ENCODE results near the gene AFTPH. TPM values are rescaled to one million over a fixed set of nuclear protein-coding genes. Genes with fewer than 3 reads are reported as not detected.

The AFTPH gene
- total and polyA plus RNA-seq, 9 of the 15 experiments (the other 6 are each of a cell fraction or from before 2014, with no cell fraction given), result 8.0 to 26.2 (median 13.8) TPM

- peak; percentile 59 for TF ChIP-seq SMC3 (conservative IDR thresholded peaks at IDR 0.05; ENCODE audit: insufficient read depth, low read depth, low read length)
- peak; percentile 76 to 85 for TF ChIP-seq RAD21 (CRISPR knock-in tag; conservative IDR thresholded peaks at IDR 0.05 in 1 of 2, IDR thresholded peaks at IDR 0.05 in 1 of 2)
- no peak for TF ChIP-seq TBP (optimal IDR thresholded peaks at IDR 0.05; ENCODE audit: low read depth, low read length)
- peak; percentile 2; the same call in 1 of the 2 replicates for TF ChIP-seq MAFF (IDR thresholded peaks at IDR 0.05; ENCODE audit: low read length)
- TF ChIP-seq CTCF (IDR thresholded peaks at IDR 0.05 in 2 of 3, conservative IDR thresholded peaks at IDR 0.05 in 1 of 3; ENCODE audit: insufficient read depth in 2 of 3, low read depth in 1 of 3, low read length in 3 of 3), result peak; percentile 60 to 75 (median 71); a peak in 5 of 6 replicates
- no peak for TF ChIP-seq U2AF2 (optimal IDR thresholded peaks at IDR 0.05; ENCODE audit: low read depth, low read length)
Observed at GRCh38 chr2:64586883-64587481, 62.9 kb downstream of the AFTPH start (continued).

GRCh38 chr2:64587561-64587960, 63.4 kb downstream of the AFTPH start:
- Histone ChIP-seq H3K9me1 (ENCODE audit: control insufficient read depth, insufficient read depth, low read length) (no peaks in the 10 kb centered on the region), H3K36me3 (ENCODE audit: control insufficient read depth, insufficient read depth, low read length) (peaks cover 32% of the 10 kb centered on the region; the same call in 2 of the 3 replicates), H3K9me3 (replicated peaks; ENCODE audit: control insufficient read depth, insufficient read depth, low read depth, low read length) (no peaks in the 10 kb centered on the region), H3K4me2 (ENCODE audit: insufficient read depth, low read length) (no peak overlapping the region), H3K79me2 (ENCODE audit: control insufficient read depth, insufficient read depth, low read length) (no peaks in the 10 kb centered on the region), H3K27me3 (ENCODE audit: control insufficient read depth in 2 of 2, insufficient read depth in 2 of 2, low read length in 2 of 2) (no peaks in the 10 kb centered on the region), H3K4me1 (replicated peaks in 1 of 2; ENCODE audit: control insufficient read depth in 2 of 2, insufficient read depth in 2 of 2, low read length in 2 of 2) (no peaks in the 10 kb centered on the region), H2AFZ (ENCODE audit: low read depth, low read length) (no peak overlapping the region), H3K4me3 (no peak overlapping the region), H3K9ac (ENCODE audit: insufficient read depth in 1 of 2, low read depth in 2 of 2, low read length in 2 of 2) (no peak overlapping the region), H3K27ac (ENCODE audit: extremely low read depth, low read depth, low read length) (no peak overlapping the region), H4K20me1 (replicated peaks; ENCODE audit: control insufficient read depth, insufficient read depth, low read length) (no peaks in the 10 kb centered on the region)
- ChIA-PET POLR2A (interaction anchor here (0.9 to 1.2 kb wide), 3 partner anchors 20 to 320 kb away, joined by 3 to 7 read pairs (median 4); no protein-coding TSS in a partner anchor), CTCF (ENCODE audit: low intra/inter-chr PET ratio) (interaction anchor here (0.6 to 2.7 kb wide), 5 partner anchors 29 to 1187 kb away, joined by 3 to 25 read pairs (median 6); no protein-coding TSS in a partner anchor)
- intact Hi-C loops (cut with micrococcal nuclease) (loop anchor here (1.0 to 10.0 kb wide), 4 partner anchors 65 to 543 kb away; no protein-coding TSS in a partner anchor), in situ Hi-C loops (cut with MboI) (no loop called here)
- no peak for TF ChIP-seq ZNF586 (CRISPR knock-in tag; conservative IDR thresholded peaks at IDR 0.05)
- no peak for TF ChIP-seq KAT2B (IDR thresholded peaks at IDR 0.05; ENCODE audit: low read depth, low read length)
- TF ChIP-seq KHSRP (IDR thresholded peaks at IDR 0.05), result no peak
- TF ChIP-seq GATA2 (CRISPR knock-in tag; IDR thresholded peaks at IDR 0.05), result no peak
- no peak for TF ChIP-seq ZNF589 (CRISPR knock-in tag; IDR thresholded peaks at IDR 0.05; ENCODE audit: low read depth)
- TF ChIP-seq KDM5B (IDR thresholded peaks at IDR 0.05; ENCODE audit: insufficient replicate concordance, low read depth, low read length), result no peak
- TF ChIP-seq ETS2 (tag; IDR thresholded peaks at IDR 0.05; ENCODE audit: borderline replicate concordance, poor library complexity, severe bottlenecking), result no peak
- ATAC-seq (no peak), DNase-seq (ENCODE audit: extremely low read depth in 1 of 4, low spot score in 3 of 4) (no peak), FAIRE-seq (no peak)
- no TSS peak for BruUV-seq (replicated peaks)

All from K562 (cell line).